Endothelial cell of umbilical vein (primary cell): ENCODE results near the gene BCAS3. TPM values are rescaled to one million over a fixed set of nuclear protein-coding genes. Genes with fewer than 3 reads are reported as not detected.
"Not testable (repeated sequence)": the region's sequence is repeated elsewhere in the genome, so short reads cannot be mapped to it uniquely, and the experiment has no call there.

ENCODE experiments used
- BruUV-seq: library from RNA; stranded (reverse); fragments of 400-500 nt; replicated peaks from 2 replicates; lab custom pipeline; 2021; lab: Mats Ljungman, UMichigan
- CTCF ChIA-PET: fragments of 300-600, 350-600 bp; sonication (Branson Sonifier 250); formaldehyde crosslinking; loops from one replicate; lab custom pipeline; 2021; ENCODE audit warnings: antibody characterized with exemption, inconsistent platforms; lab: Charles Lee
- POLR2A ChIA-PET: fragments of 300-600, 350-600 bp; sonication (Branson Sonifier 250); formaldehyde crosslinking; loops from one replicate; lab custom pipeline; 2021; ENCODE audit warnings: antibody characterized with exemption, inconsistent platforms; lab: Charles Lee
- DNase-seq: peaks from one replicate; pipeline ENCODE4 v3.0.0-alpha.2; 2011; ENCODE audit warnings: low read depth, low spot score
- FAIRE-seq: peaks from 2 replicates; lab custom pipeline; 2011; peaks lifted over from hg19 to GRCh38; lab: Jason Lieb, UNC
- H2AFZ ChIP-seq: 2 replicates; pipeline ENCODE4 v1.6.0; 2012; ENCODE audit warnings: low read depth, low read length, control low read depth, inconsistent platforms
- H3K27ac ChIP-seq: 2 replicates; pipeline ENCODE4 v1.5.1; 2011; ENCODE audit warnings: low read depth, mild to moderate bottlenecking, control low read depth, low read length, moderate library complexity; ENCODE audit not compliant: insufficient read depth
- H3K27me3 ChIP-seq, 2 experiments: 2 replicates each; pipeline versions ENCODE4 v1.6.0 to v1.6.1; 2011; ENCODE audit warnings: low read length in 2 of 2, mixed read lengths in 1 of 2; ENCODE audit not compliant: control insufficient read depth in 2 of 2, insufficient read depth in 2 of 2
- H3K36me3 ChIP-seq, 2 experiments: 2 replicates in 1 of 2; 3 replicates in 1 of 2; pipeline ENCODE4 v1.5.1; 2011; ENCODE audit warnings: low read length in 2 of 2, mild to moderate bottlenecking in 1 of 2, moderate library complexity in 1 of 2; ENCODE audit not compliant: control insufficient read depth in 2 of 2, insufficient read depth in 2 of 2; ENCODE audit errors: extremely low read depth in 1 of 2
- H3K4me1 ChIP-seq: 3 replicates; pipeline ENCODE4 v1.5.1; 2011; ENCODE audit warnings: mild to moderate bottlenecking, low read length; ENCODE audit not compliant: control insufficient read depth, insufficient read depth; ENCODE audit errors: extremely low read depth
- H3K4me2 ChIP-seq: 2 replicates; pipeline ENCODE4 v1.6.1; 2011; ENCODE audit warnings: low read length, control low read depth, mixed read lengths; ENCODE audit not compliant: insufficient read depth
- H3K4me3 ChIP-seq, 3 experiments: fragments of 200-600 bp in 1 of 3; sonication (generic), shearing (Covaris generic) in 1 of 3; replicated peaks in 1 of 3; 2 replicates each; pipeline ENCODE4 v1.5.1; 2011 to 2016; ENCODE audit warnings: control low read depth in 3 of 3, low read length in 3 of 3, mild to moderate bottlenecking in 2 of 3, inconsistent platforms in 1 of 3, low read depth in 1 of 3, moderate library complexity in 1 of 3; ENCODE audit not compliant: insufficient read depth in 1 of 3
- H3K79me2 ChIP-seq: 2 replicates; pipeline ENCODE4 v1.6.0; 2012; ENCODE audit warnings: low read length, inconsistent platforms; ENCODE audit not compliant: control insufficient read depth, insufficient read depth
- H3K9ac ChIP-seq: replicated peaks from 2 replicates; pipeline ENCODE3; 2011; ENCODE audit warnings: low read length, control low read depth; ENCODE audit not compliant: insufficient read depth; ENCODE audit errors: extremely low read depth
- H3K9me1 ChIP-seq: replicated peaks from 3 replicates; pipeline ENCODE4 v1.6.0; 2011; ENCODE audit warnings: mild to moderate bottlenecking, low read length; ENCODE audit not compliant: control insufficient read depth, insufficient read depth; ENCODE audit errors: extremely low read depth
- H3K9me3 ChIP-seq: replicated peaks from 2 replicates; pipeline ENCODE4 v1.5.1; 2012; ENCODE audit warnings: low read length, inconsistent platforms; ENCODE audit not compliant: control insufficient read depth, insufficient read depth
- H4K20me1 ChIP-seq: replicated peaks from 2 replicates; pipeline ENCODE3; 2011; ENCODE audit warnings: mild to moderate bottlenecking, low read length; ENCODE audit not compliant: control insufficient read depth, insufficient read depth; ENCODE audit errors: extremely low read depth
- EZH2 ChIP-seq: IDR thresholded peaks from 2 replicates; pipeline ENCODE4 v1.6.1; 2012; ENCODE audit warnings: borderline replicate concordance, low read depth, mild to moderate bottlenecking, moderate library complexity, low read length, inconsistent platforms; ENCODE audit not compliant: severe bottlenecking
- FOS ChIP-seq: IDR thresholded peaks from 2 replicates; pipeline ENCODE4 v1.6.1; 2011; ENCODE audit warnings: mild to moderate bottlenecking, low read length, moderate library complexity, borderline replicate concordance; ENCODE audit not compliant: insufficient read depth
- GATA2 ChIP-seq: IDR thresholded peaks from 2 replicates; pipeline ENCODE4 v1.7.0; 2011; ENCODE audit warnings: low read depth, mild to moderate bottlenecking, moderate library complexity, mixed read lengths, low read length; ENCODE audit not compliant: insufficient read length, insufficient read depth
- JUN ChIP-seq: IDR thresholded peaks from 2 replicates; pipeline ENCODE4 v1.6.1; 2011; ENCODE audit warnings: borderline replicate concordance, low read depth; ENCODE audit not compliant: insufficient read length, insufficient read depth
- MYC ChIP-seq: IDR thresholded peaks from one replicate; pipeline ENCODE4 v1.6.1; 2011; ENCODE audit warnings: mild to moderate bottlenecking, low read depth, low read length
- POLR2A ChIP-seq: IDR thresholded peaks from 2 replicates; pipeline ENCODE4 v1.6.1; 2012; ENCODE audit warnings: low read depth, mild to moderate bottlenecking, control low read depth, low read length
- POLR2AphosphoS5 ChIP-seq: IDR thresholded peaks from 2 replicates; pipeline ENCODE4 v1.6.1; 2012; ENCODE audit warnings: low read depth, mild to moderate bottlenecking, control low read depth, low read length, moderate library complexity; ENCODE audit not compliant: insufficient read depth
- dilution Hi-C: fragments of 300-500 bp; cut with MboI; formaldehyde crosslinking; loops from one replicate; pipeline ENCODE4 v1.15.0; 2019; ENCODE audit warnings: low sequenced_read_pairs; ENCODE audit not compliant: extremely low pct_ligation_motif_present
- intact Hi-C: fragments of 100-400 bp; cut with micrococcal nuclease; formaldehyde crosslinking; loops from one replicate; pipeline ENCODE4 v1.10.0; 2022
- polyA plus RNA-seq, 4 experiments: library from polyadenylated mRNA; depleted of rRNA in 3 of 4; stranded (reverse) in 3 of 4; unstranded in 1 of 4; fragments of >200 nt; gene quantifications; 2 replicates each; pipeline versions ENCODE4 v1.2.1 to v1.2.3, GENCODE V29; 2011 to 2012; ENCODE audit warnings: missing spikeins in 1 of 4
- total RNA-seq: library from RNA; stranded (reverse); gene quantifications from 2 replicates; pipeline ENCODE4 v1.2.3, GENCODE V29; 2021
- TF ChIP-seq, protein P1 (sequence below), 2 donors: IDR thresholded peaks; 1 replicate in 1 of 2; 2 replicates in 1 of 2; pipeline ENCODE4 v1.5.1; 2011; ENCODE audit warnings: low read length in 2 of 2, mild to moderate bottlenecking in 2 of 2, moderate library complexity in 2 of 2, control low read depth in 1 of 2, inconsistent platforms in 1 of 2, low read depth in 1 of 2; ENCODE audit not compliant: insufficient read depth in 1 of 2; ENCODE audit errors: extremely low read depth in 1 of 2
- TF ChIP-seq, protein P2 (sequence below): IDR thresholded peaks from 2 replicates; pipeline ENCODE4 v1.6.1; 2011; ENCODE audit not compliant: insufficient read depth, insufficient read length

Gene BCAS3
- total and polyA plus RNA-seq, 2 donors (not counting 3 experiments of a cell fraction or from before 2014, with no cell fraction given): 8.2 to 16.0 TPM

DNA sequence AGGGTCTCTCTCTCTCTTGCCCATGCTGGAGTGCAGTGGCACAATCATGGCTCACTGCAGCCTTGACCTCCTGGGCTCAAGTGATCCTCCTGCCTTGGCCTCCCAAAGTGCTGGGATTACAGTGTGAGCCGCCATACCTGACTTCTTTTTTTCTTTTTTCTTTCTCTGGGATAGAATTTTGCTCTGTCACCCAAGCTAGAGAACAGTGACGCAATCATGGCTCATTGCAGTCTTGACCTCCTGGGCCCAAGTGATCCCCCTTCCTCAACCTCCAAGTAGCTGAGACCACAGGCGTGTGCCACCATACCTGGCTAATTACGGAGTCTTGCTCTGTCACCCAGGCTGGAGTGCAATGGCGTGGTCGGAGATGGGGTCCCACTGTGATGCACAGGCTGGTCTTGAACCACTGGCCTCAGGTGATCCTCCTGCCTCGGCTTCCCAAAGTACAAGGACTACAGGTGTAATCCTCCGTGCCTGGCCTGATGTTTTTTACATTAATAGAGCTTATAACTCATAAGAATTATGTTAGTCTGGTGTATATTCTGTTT, 76.5 kb downstream of the BCAS3 start:
- no peak overlapping the region for H3K9ac ChIP-seq
- H3K9me3 ChIP-seq: no peaks in the 10 kb centered on the region
- H3K4me3 ChIP-seq: no peak overlapping the region
- intact Hi-C loops (no loop called here), dilution Hi-C loops (no loop called here)
- no peaks in the 10 kb centered on the region for H3K79me2 ChIP-seq
- ChIA-PET CTCF (interaction anchor here (1.9 kb wide), 1 partner anchor 33 kb away, joined by 7 read pairs; no protein-coding TSS in a partner anchor), POLR2A (no interaction called here)
- BruUV-seq: no TSS peak
- DNase-seq (no peak), FAIRE-seq (no peak)
- no peak overlapping the region for H3K27ac ChIP-seq
- no peaks in the 10 kb centered on the region for H4K20me1 ChIP-seq
- H3K27me3 ChIP-seq: no peaks in the 10 kb centered on the region
- H3K36me3 ChIP-seq: no peaks in the 10 kb centered on the region
- TF ChIP-seq POLR2A: no peak
- no peak for TF ChIP-seq GATA2
- TF ChIP-seq, protein P1, sequence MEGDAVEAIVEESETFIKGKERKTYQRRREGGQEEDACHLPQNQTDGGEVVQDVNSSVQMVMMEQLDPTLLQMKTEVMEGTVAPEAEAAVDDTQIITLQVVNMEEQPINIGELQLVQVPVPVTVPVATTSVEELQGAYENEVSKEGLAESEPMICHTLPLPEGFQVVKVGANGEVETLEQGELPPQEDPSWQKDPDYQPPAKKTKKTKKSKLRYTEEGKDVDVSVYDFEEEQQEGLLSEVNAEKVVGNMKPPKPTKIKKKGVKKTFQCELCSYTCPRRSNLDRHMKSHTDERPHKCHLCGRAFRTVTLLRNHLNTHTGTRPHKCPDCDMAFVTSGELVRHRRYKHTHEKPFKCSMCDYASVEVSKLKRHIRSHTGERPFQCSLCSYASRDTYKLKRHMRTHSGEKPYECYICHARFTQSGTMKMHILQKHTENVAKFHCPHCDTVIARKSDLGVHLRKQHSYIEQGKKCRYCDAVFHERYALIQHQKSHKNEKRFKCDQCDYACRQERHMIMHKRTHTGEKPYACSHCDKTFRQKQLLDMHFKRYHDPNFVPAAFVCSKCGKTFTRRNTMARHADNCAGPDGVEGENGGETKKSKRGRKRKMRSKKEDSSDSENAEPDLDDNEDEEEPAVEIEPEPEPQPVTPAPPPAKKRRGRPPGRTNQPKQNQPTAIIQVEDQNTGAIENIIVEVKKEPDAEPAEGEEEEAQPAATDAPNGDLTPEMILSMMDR (IDR thresholded peaks at IDR 0.05; ENCODE audit: extremely low read depth in 1 of 2, insufficient read depth in 1 of 2, low read depth in 1 of 2, low read length in 2 of 2): no peak
- TF ChIP-seq, protein P2, sequence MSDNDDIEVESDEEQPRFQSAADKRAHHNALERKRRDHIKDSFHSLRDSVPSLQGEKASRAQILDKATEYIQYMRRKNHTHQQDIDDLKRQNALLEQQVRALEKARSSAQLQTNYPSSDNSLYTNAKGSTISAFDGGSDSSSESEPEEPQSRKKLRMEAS: no peak
- no peak for TF ChIP-seq POLR2AphosphoS5
- no peak for TF ChIP-seq MYC
- no peak for TF ChIP-seq FOS
- TF ChIP-seq JUN: no peak
- no peak for TF ChIP-seq EZH2
- no peak overlapping the region for H3K4me2 ChIP-seq
- H3K4me1 ChIP-seq: no peaks in the 10 kb centered on the region
- no peaks in the 10 kb centered on the region for H3K9me1 ChIP-seq
- H2AFZ ChIP-seq: no peak overlapping the region

DNA sequence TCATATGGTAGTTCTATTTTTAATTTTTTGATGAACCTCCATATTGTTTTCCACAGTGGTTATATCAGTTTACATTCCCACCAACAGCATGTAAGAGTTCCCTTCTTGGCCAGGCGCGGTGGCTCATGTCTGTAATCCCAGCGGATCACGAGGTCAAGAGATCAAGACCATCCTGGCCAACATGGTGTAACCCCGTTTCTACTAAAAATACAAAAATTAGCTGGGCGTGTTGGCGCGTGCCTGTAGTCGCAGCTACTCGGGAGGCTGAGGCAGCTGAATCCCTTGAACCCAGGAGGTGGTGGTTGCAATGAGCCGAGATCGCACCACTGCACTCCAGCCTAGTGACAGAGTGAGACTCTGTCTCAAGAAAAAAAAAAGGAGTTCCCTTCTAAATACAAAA, 79.1 kb downstream of the BCAS3 start:
- FAIRE-seq, H3K4me1 ChIP-seq, H3K9ac ChIP-seq, POLR2A ChIA-PET, H3K9me3 ChIP-seq, H3K27ac ChIP-seq, intact Hi-C loops, BruUV-seq, H3K4me2 ChIP-seq, H3K79me2 ChIP-seq, CTCF ChIA-PET, H4K20me1 ChIP-seq, H3K4me3 ChIP-seq, H3K9me1 ChIP-seq, H3K27me3 ChIP-seq, H3K36me3 ChIP-seq, H2AFZ ChIP-seq, dilution Hi-C loops, DNase-seq: not testable (repeated sequence)
